GM12872 (cell line): Measurements from ENCODE around the gene GPR149.

Experiments used
- TF ChIP-seq, protein P1 (sequence below): IDR thresholded peaks from 3 replicates; pipeline ENCODE4 v1.5.1; 2011; ENCODE audit warnings: low read depth, mild to moderate bottlenecking, low read length, moderate library complexity; ENCODE audit not compliant: insufficient read depth

Gene GPR149

GRCh38 chr3:154310840-154311239, 119.2 kb downstream of the GPR149 start:
- TF ChIP-seq, protein P1, sequence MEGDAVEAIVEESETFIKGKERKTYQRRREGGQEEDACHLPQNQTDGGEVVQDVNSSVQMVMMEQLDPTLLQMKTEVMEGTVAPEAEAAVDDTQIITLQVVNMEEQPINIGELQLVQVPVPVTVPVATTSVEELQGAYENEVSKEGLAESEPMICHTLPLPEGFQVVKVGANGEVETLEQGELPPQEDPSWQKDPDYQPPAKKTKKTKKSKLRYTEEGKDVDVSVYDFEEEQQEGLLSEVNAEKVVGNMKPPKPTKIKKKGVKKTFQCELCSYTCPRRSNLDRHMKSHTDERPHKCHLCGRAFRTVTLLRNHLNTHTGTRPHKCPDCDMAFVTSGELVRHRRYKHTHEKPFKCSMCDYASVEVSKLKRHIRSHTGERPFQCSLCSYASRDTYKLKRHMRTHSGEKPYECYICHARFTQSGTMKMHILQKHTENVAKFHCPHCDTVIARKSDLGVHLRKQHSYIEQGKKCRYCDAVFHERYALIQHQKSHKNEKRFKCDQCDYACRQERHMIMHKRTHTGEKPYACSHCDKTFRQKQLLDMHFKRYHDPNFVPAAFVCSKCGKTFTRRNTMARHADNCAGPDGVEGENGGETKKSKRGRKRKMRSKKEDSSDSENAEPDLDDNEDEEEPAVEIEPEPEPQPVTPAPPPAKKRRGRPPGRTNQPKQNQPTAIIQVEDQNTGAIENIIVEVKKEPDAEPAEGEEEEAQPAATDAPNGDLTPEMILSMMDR, result no peak

- TF ChIP-seq, protein P1, result no peak
These were observed 122.6 kb downstream of the GPR149 start for GRCh38 chr3:154307363-154307762.

DNA sequence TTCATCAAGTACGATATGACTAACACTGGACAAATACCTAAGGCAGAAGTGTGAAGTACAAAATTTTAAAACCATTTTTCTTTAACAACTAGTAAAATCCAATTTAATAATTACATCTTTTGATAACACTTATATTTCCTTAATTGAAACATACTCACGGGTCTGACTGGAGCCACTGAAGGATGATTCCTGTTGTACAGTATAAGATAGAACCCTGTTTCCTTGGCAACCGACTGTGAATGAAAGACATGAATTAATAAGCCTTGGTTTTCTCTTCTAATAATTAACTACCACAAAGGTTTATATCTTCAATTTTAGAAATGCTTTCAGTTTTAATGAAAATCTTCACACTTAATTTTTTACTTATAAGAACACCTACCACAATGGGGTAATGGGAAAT, 125.1 kb downstream of the GPR149 start:
- TF ChIP-seq, protein P1, result no peak

DNA sequence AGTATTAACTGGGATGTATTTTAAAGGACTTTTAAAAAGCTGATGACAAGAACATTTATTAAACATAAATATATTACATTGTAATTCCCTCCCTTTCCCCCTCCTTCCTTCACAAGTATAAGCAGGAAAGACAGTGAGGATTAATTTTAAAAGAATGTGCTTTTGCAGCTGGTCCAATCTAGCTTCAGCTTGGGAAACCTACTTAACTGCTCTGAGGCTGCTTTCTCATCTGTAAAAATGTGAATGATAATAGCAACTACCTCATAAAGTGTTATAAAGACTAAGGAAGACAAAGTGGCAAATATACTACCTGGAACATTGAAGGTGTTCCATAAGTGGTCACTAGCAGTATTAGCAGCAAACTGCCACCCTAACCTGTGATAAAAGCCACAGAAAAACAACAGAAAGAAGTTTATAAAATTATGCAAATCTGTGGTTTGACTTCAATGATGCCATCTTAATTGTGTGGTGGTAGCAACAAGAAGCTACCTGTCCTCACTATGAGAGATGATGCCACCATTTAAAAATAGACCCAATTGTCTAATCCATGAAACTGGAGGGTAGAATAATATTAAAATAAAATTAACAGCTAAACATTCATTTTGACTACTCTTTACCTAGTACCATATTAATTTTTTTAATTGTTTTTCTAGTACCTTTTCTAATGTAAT, 125.7 kb downstream of the GPR149 start:
- TF ChIP-seq, protein P1, result no peak

DNA sequence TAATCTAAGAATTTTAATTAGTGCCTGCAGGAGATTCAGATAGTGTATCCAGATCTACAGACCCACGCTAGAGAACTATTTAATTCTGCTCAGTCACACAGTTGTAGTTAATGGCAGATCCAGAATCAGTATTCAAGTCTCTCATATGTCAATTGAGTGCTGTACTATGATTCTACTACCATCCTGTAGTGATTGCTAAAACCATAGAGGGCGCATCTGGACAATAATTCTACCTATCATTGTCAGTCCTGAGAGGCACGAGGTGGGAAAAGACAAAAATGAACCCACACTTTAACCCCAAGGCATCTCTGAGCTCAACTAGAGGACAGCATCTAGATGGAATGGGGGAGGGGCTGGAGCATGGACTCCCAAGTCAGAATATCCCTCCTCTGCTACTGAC, 128.4 kb downstream of the GPR149 start:
- TF ChIP-seq, protein P1, result no peak

- TF ChIP-seq, protein P1, result no peak
These were observed 136.0 kb downstream of the GPR149 start for GRCh38 chr3:154294016-154294415.

GRCh38 chr3:154290187-154290586, 139.8 kb downstream of the GPR149 start:
- TF ChIP-seq, protein P1, result no peak
